Trophoblast cell (in vitro differentiated cells and primary cell): ENCODE data around the gene IGF1R.

Source experiments
- DNase-seq, 2 donors: peaks; one replicate each; pipeline ENCODE4 v3.0.0-alpha.2; 2016
- H2AFZ ChIP-seq: 2 replicates; pipeline ENCODE4 v1.6.1; 2013; ENCODE audit warnings: low read length, moderate library complexity, mild to moderate bottlenecking; ENCODE audit not compliant: insufficient read depth, poor library complexity
- H2AK5ac ChIP-seq: 2 replicates; pipeline ENCODE4 v1.6.1; 2013; ENCODE audit warnings: mild to moderate bottlenecking, low read length
- H2BK120ac ChIP-seq: 2 replicates; pipeline ENCODE4 v1.6.1; 2013; ENCODE audit warnings: low read length, mild to moderate bottlenecking, moderate library complexity; ENCODE audit not compliant: insufficient read depth, poor library complexity
- H2BK12ac ChIP-seq: 2 replicates; pipeline ENCODE4 v1.6.1; 2013; ENCODE audit warnings: mild to moderate bottlenecking, low read length, moderate library complexity
- H2BK5ac ChIP-seq: 2 replicates; pipeline ENCODE4 v1.6.1; 2013; ENCODE audit warnings: low read length, low read depth, moderate library complexity, mild to moderate bottlenecking; ENCODE audit not compliant: poor library complexity
- H3K14ac ChIP-seq: 2 replicates; pipeline ENCODE4 v1.6.1; 2013; ENCODE audit warnings: mild to moderate bottlenecking, low read length
- H3K18ac ChIP-seq: 2 replicates; pipeline ENCODE4 v1.6.1; 2013; ENCODE audit warnings: mild to moderate bottlenecking, low read length
- H3K23ac ChIP-seq: 2 replicates; pipeline ENCODE4 v1.6.1; 2013; ENCODE audit warnings: low read length
- H3K27ac ChIP-seq: 2 replicates; pipeline ENCODE4 v1.5.1; 2013; ENCODE audit warnings: low read depth, mild to moderate bottlenecking, inconsistent platforms, low read length, moderate library complexity
- H3K27me3 ChIP-seq: 2 replicates; pipeline ENCODE4 v1.6.1; 2013; ENCODE audit warnings: inconsistent platforms, mild to moderate bottlenecking, low read length, moderate library complexity; ENCODE audit not compliant: insufficient read depth
- H3K36me3 ChIP-seq, 2 experiments: 1 replicate in 1 of 2; 2 replicates in 1 of 2; pipeline ENCODE4 v1.6.1; 2013; ENCODE audit warnings: low read length in 2 of 2, mild to moderate bottlenecking in 2 of 2, moderate library complexity in 1 of 2; ENCODE audit not compliant: insufficient read depth in 2 of 2, control insufficient read depth in 1 of 2
- H3K4ac ChIP-seq: 2 replicates; pipeline ENCODE4 v1.6.1; 2013; ENCODE audit warnings: low read depth, mild to moderate bottlenecking, low read length, moderate library complexity
- H3K4me1 ChIP-seq, 2 experiments: 1 replicate in 1 of 2; 2 replicates in 1 of 2; pipeline ENCODE4 v1.6.1; 2013; ENCODE audit warnings: low read length in 2 of 2, mild to moderate bottlenecking in 2 of 2, moderate library complexity in 1 of 2; ENCODE audit not compliant: insufficient read depth in 2 of 2, control insufficient read depth in 1 of 2
- H3K4me2 ChIP-seq: 2 replicates; pipeline ENCODE4 v1.6.1; 2013; ENCODE audit warnings: inconsistent platforms, mild to moderate bottlenecking, low read length, moderate library complexity
- H3K4me3 ChIP-seq: 2 replicates; pipeline ENCODE4 v1.5.1; 2013; ENCODE audit warnings: mild to moderate bottlenecking, low read depth, low read length, inconsistent platforms
- H3K79me1 ChIP-seq: one replicate; pipeline ENCODE4 v1.6.1; 2013; ENCODE audit warnings: low read length
- H3K79me2 ChIP-seq: 2 replicates; pipeline ENCODE4 v1.6.1; 2013; ENCODE audit warnings: low read length, mild to moderate bottlenecking; ENCODE audit not compliant: control insufficient read depth, insufficient read depth, poor library complexity
- H3K9ac ChIP-seq: 2 replicates; pipeline ENCODE4 v1.6.1; 2013; ENCODE audit warnings: mild to moderate bottlenecking, low read length
- H3K9me3 ChIP-seq: 2 replicates; pipeline ENCODE4 v1.6.1; 2013; ENCODE audit warnings: low read depth, mild to moderate bottlenecking, control low read depth, inconsistent platforms, low read length; ENCODE audit not compliant: insufficient read depth
- H4K12ac ChIP-seq: 2 replicates; pipeline ENCODE4 v1.6.1; 2013; ENCODE audit warnings: low read depth, mild to moderate bottlenecking, low read length, moderate library complexity
- H4K8ac ChIP-seq: 2 replicates; pipeline ENCODE4 v1.6.1; 2013; ENCODE audit warnings: low read depth, mild to moderate bottlenecking, low read length, moderate library complexity
- H4K91ac ChIP-seq: one replicate; pipeline ENCODE4 v1.6.1; 2013; ENCODE audit warnings: low read depth, mild to moderate bottlenecking, low read length, moderate library complexity
- WGBS: extraction: QIAGEN DNeasy Blood & Tissue Kit; methylation state at CpG from one replicate; pipeline ENCODE4 v1.1.7; 2013; ENCODE audit warnings: missing lambda C conversion rate; ENCODE audit not compliant: insufficient read length, insufficient coverage; ENCODE audit errors: extremely low coverage; 5-methylcytosine and 5-hydroxymethylcytosine counted together

Gene IGF1R

GRCh38 chr15:98723195-98723594 lies 74.9 kb downstream of the IGF1R start:
- Histone ChIP-seq H3K18ac (no peak overlapping the region), H3K27ac (no peak overlapping the region), H3K23ac (no peak overlapping the region), H3K4me3 (no peak overlapping the region), H3K9ac (no peak overlapping the region), H3K9me3 (no peaks in the 10 kb centered on the region), H4K12ac (no peak overlapping the region), H2AK5ac (no peak overlapping the region), H3K79me1 (peaks cover 38% of the 10 kb centered on the region), H3K4me1 (peaks cover 28 to 47% of the 10 kb centered on the region in 2 experiments), H2AFZ (no peak overlapping the region), H2BK120ac (no peak overlapping the region), H2BK5ac (no peak overlapping the region), H2BK12ac (no peak overlapping the region), H3K4ac (peak overlapping the region; percentile 97), H4K8ac (no peak overlapping the region), H3K27me3 (no peaks in the 10 kb centered on the region), H4K91ac (no peak overlapping the region), H3K79me2 (peaks cover 34% of the 10 kb centered on the region), H3K4me2 (no peak overlapping the region), H3K36me3 (peaks cover 0 to 2% of the 10 kb centered on the region in 2 experiments), H3K14ac (no peak overlapping the region)
- WGBS = no CpG with 5 or more reads among the region's 3 CpGs
- DNase-seq = peak in 1 of 2 donors; percentile 12

GRCh38 chr15:98724048-98724447 lies 75.7 kb downstream of the IGF1R start:
- H2AK5ac ChIP-seq = no peak overlapping the region
- H2BK120ac ChIP-seq = no peak overlapping the region
- no peaks in the 10 kb centered on the region for H3K9me3 ChIP-seq
- H3K14ac ChIP-seq = no peak overlapping the region
- no peak overlapping the region for H3K9ac ChIP-seq
- no peak overlapping the region for H3K4me2 ChIP-seq
- no peaks in the 10 kb centered on the region for H3K27me3 ChIP-seq
- H3K23ac ChIP-seq = no peak overlapping the region
- H3K4me1 ChIP-seq = peaks cover 31 to 48% of the 10 kb centered on the region in 2 experiments
- H3K4me3 ChIP-seq = no peak overlapping the region
- peak overlapping the region; percentile 51 for H3K18ac ChIP-seq
- no peak overlapping the region for H2BK12ac ChIP-seq
- DNase-seq = no peak
- H4K8ac ChIP-seq = no peak overlapping the region
- H2AFZ ChIP-seq = no peak overlapping the region
- WGBS = no CpG with 5 or more reads among the region's 1 CpG
- peak overlapping the region; percentile 53 for H4K91ac ChIP-seq
- no peak overlapping the region for H3K27ac ChIP-seq
- peaks cover 36% of the 10 kb centered on the region for H3K79me2 ChIP-seq
- peaks cover 41% of the 10 kb centered on the region for H3K79me1 ChIP-seq
- H2BK5ac ChIP-seq = peak overlapping the region; percentile 15
- H3K36me3 ChIP-seq = peaks cover 0 to 2% of the 10 kb centered on the region in 2 experiments
- peak overlapping the region; percentile 87 for H3K4ac ChIP-seq
- H4K12ac ChIP-seq = no peak overlapping the region

- Histone ChIP-seq H2BK5ac (peak overlapping the region; percentile 15), H2AK5ac (peak overlapping the region; percentile 65), H3K4me2 (no peak overlapping the region), H2AFZ (no peak overlapping the region), H3K9me3 (no peaks in the 10 kb centered on the region), H4K12ac (no peak overlapping the region), H3K23ac (no peak overlapping the region), H3K27ac (no peak overlapping the region), H4K91ac (peak overlapping the region; percentile 53), H3K27me3 (no peaks in the 10 kb centered on the region), H3K4me1 (peaks cover 28 to 44% of the 10 kb centered on the region in 2 experiments), H3K4me3 (no peak overlapping the region), H2BK120ac (no peak overlapping the region), H2BK12ac (peak overlapping the region; percentile 65), H4K8ac (no peak overlapping the region), H3K9ac (no peak overlapping the region), H3K36me3 (peaks cover 0 to 2% of the 10 kb centered on the region in 2 experiments), H3K79me1 (peaks cover 40% of the 10 kb centered on the region), H3K79me2 (peaks cover 36% of the 10 kb centered on the region), H3K18ac (peak overlapping the region; percentile 51), H3K4ac (peak overlapping the region; percentile 87), H3K14ac (no peak overlapping the region)
- no peak for DNase-seq
- no CpG with 5 or more reads among the region's 9 CpGs for WGBS
These were observed 76.2 kb downstream of the IGF1R start for GRCh38 chr15:98724494-98724893.

- Histone ChIP-seq H4K91ac (peak overlapping the region; percentile 53), H4K8ac (no peak overlapping the region)
These were observed 77.5 kb downstream of the IGF1R start for GRCh38 chr15:98725874-98726273.

More at GRCh38 chr15:98725874-98726273, 77.5 kb downstream of the IGF1R start:
- Histone ChIP-seq H3K79me2 (peaks cover 32% of the 10 kb centered on the region), H3K4me2 (no peak overlapping the region), H3K27me3 (no peaks in the 10 kb centered on the region), H2AK5ac (peak overlapping the region; percentile 17), H2BK120ac (peak overlapping the region; percentile 6), H3K4me3 (no peak overlapping the region), H3K79me1 (peaks cover 36% of the 10 kb centered on the region), H3K9ac (no peak overlapping the region), H3K27ac (peak overlapping the region; percentile 61), H3K23ac (no peak overlapping the region), H3K18ac (no peak overlapping the region), H3K9me3 (no peaks in the 10 kb centered on the region), H2BK5ac (no peak overlapping the region), H2BK12ac (peak overlapping the region; percentile 78), H3K14ac (no peak overlapping the region), H3K4me1 (peaks cover 23 to 41% of the 10 kb centered on the region in 2 experiments), H3K36me3 (peaks cover 0 to 2% of the 10 kb centered on the region in 2 experiments), H4K12ac (no peak overlapping the region), H3K4ac (peak overlapping the region; percentile 22), H2AFZ (no peak overlapping the region)
- no CpG with 5 or more reads among the region's 5 CpGs for WGBS
- no peak for DNase-seq
